Measurements from ENCODE around the gene OTOF.

Gene OTOF

DNA sequence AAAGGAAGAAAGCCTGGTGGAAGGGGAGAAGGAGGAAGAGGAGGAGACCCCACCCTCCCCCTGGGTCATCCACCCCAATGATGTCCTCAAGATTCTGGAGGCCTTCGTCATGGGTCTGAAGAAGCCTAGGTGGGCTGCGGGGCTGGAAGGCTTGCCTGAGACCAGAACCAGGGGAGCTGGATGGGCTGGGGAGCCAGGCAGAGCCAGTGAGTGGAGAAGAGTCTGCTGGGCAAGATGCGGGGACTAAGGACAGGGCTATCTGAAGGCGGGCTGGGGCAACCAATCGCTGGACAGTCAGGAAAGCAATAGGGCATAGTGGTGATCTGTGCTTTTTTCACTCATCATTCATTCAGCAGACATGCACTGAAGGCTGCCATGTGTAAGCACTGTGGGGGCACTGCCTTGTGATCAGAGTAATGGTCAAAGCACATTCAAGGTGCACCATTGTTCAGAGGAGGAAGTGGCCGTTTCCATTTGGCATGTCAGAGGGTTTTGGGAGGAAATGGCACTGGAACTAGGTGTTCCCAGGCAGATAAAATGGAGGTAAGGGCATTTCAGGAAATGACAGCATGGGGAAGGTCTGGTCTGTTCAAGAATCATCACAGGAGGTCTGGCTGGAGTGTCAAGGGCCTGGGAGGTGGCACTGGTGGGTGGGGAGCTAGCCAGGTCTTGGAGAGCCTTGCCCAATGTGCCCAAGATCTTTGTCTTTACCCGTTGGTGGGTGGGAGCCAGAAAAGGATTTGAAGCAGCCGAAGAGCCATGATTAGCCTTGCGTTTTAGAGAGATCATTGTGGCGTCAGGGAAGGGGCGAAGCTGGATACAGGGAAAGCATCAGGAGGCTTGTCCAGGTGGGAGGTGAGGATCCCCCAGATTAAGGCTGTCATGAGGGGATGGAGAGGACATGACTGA is 24.2 kb downstream of the OTOF start:
- DNase-seq (ENCODE audit: low read depth in 2 of 2): no peak

DNA sequence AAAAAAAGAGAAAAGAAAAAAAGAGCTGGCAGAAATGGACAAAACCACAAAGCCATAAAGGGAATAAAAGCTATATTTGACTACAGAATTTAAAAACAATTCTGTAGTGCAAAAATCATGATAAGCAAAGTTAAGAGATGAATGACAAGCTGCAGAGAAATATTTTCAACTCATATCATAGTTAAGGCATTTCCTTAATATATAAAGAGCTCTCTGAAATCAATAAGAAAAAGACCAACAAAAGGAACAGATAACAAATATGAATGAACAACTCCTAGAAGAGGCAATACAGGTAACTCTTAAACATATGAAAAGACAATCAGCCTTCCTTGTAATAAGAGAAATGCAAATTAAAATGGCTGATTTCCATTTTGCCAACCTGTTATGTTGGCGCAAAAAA is 26.2 kb downstream of the OTOF start:
- DNase-seq (ENCODE audit: low read depth in 2 of 2): no peak

DNA sequence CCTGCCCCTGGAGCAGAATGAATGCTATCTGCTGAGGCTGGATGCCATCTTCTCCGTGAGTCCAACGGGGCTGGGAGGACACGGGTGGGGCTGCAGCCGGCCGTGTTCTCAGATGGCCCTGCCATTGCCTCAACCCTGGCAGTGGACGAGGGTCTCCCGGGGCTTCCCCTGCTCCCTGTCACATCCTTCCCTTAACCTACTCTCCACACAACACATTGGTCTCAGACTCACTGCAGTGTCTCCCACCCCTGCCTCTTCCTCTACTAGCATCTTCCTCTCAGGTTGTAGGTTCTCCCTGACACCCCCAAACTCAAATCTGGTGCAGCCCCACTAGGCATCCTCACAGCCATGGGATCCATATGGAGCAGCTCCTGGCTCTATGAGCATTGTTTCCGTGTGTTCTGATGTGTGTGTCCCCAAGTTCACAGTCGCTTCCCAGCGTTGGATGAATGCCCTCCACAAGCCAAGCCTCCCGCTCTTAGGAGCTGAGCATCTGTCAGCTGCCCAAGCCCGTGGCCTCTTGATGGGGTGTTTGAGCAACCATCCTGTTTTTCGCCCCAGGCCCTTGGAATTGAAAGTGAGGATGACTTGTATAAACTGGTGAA is 27.8 kb downstream of the OTOF start:
- no peak for DNase-seq (ENCODE audit: low read depth in 2 of 2)

DNA sequence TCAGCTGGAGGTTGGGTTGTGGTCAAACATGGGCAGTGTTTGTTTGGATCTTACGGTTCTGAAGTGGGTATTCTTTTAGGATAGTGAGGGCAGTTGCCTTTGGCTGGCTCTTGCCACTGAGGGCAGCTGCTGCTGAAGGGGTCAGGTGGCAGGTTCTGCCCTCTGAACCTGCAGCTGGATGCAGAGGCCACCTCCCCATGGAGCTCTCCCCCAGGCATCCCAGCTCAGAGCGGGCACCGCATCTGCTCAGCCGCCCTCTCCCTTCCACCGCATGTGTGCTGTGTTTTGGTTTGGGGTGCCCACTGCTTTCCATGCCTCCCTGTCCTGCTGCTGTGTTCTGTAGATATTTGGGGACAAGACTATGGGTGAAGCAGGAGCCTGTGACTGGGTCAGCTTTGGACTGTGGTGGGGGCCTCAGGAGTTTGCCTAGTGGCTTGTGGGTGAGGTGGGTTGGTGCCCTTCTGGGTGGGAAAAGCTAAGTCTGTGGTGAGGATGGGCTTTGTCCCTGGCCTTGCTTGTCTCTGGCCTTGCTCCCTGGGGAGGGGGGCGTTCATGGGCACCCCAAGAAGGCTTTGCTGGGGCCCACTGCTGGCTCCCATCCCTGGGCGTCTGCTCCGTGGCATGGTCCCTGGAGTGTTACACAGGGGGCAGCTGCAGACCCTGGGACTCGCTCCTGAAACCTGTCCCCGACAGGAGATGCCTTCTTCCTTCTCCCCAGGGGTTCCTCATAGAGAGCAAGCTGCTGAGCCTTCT is 28.5 kb downstream of the OTOF start:
- DNase-seq (ENCODE audit: low read depth in 2 of 2): no peak

DNA sequence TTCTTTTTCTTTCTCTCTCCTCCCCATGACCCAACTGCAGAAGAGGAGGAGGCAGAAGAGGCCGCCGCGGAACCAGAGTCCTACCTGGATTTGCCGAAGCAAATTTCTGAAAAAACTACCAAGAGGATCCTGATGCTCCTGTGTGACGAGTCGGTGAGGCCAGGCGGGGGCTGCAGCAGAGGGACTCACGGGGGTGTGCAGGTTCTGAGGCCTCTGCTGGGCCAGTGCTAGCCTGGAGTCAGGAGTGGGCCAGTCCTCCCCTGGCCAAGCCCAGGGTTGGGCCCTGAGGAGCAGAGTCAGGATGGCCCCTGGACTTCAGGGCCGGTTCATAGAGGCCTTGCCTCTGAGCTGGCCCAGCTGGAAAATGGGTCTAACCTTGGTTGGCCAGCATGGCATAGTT is 29.3 kb downstream of the OTOF start:
- DNase-seq (ENCODE audit: low read depth in 2 of 2): no peak

DNA sequence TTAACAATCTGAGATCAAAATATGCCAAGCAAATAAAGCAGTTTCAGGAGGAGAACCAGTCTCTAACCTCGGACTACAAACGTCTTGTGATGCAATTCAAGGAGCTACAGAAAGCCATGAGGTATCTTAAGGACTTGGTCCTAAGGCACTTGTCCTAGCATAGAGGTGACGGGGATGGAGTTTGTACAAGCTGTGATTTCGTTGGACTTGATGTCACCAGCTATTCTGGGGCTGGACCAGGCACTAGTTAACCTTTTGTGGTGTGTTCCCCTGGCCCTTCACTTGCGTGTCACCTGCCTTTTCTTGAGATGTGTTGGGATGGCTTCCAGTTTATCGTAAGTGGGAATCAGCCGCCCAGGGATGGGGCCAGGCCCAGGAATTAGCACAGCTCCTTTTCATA is 33.7 kb downstream of the OTOF start:
- no peak for DNase-seq (ENCODE audit: low read depth in 2 of 2)

DNA sequence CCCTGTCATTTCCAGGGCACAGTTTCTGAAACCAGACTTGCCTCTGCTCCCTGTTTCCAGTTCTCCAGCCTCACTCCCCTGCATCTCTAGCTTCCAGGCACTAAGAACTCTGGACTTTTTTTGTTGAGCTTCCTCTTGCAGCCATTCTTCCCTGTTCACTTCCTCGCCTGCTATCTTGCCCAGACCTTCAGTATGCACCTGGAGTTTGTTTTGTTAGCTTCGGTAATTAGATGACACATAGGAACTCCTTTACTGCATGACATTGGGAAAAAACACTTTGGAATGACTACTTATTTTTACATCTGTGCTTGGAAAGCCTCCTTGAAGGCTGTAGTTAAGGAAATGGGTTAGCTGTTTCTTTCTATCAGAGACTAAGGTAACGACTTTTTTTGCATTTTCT is 35.2 kb downstream of the OTOF start:
- no peak for DNase-seq (ENCODE audit: low read depth in 2 of 2)

DNA sequence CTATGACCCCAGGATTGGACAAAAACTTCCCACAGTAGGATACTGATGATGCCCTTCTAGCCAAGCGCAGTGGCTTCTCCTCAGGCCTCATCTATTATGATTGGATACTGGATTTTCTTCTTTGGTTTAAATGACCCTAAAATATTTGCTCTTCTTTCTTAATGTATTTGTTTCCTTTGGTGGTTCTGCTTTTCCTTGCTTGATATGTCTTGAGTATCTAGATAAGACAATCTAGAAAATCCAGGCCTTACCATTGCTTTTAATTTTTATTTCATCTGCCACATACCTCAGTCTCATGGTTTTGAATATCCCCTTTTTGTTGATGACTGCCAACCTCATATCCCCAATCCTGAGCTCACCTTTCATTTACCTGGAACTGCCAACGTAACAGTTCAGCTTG is 35.6 kb downstream of the OTOF start:
- DNase-seq (ENCODE audit: low read depth in 2 of 2): no peak

DNA sequence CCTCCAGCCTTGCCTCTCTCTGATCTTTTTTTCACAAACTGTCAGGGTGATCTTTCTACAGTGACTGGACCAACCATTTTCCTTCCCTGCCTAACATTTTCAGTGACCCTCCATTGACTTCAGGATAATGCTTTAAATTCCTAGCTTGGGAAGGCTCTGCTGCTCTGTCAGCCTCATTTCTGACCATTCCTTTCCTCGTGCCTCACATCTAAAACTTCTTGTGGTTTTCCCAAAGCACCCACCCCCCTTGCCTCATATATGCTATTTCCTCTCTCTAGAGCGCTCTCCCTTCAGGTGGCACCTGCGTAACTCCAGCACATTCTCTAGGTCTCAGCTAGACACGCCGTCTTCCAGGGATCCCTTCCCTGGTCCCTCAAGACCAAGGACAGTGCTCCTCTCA is 39.0 kb downstream of the OTOF start:
- DNase-seq (ENCODE audit: low read depth in 2 of 2): no peak

DNA sequence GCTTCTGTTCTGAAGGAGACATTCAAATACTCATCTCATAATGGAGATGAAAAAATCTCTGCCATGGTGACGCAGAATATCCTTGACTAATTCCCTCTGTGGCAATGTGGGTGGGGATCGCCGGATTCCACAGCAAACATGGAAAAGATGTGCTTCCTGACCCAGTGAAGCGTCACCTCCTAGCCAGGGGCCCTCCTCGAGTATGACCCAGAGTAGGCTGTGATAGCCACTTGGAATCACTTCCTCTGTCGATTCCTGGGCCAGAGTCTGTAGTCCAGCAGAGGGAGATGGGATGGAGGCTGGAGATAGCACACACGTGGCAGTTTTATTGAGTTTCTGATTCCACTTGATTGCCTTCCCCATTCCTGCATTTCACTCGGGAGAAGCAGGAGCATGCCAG is 39.4 kb downstream of the OTOF start:
- DNase-seq (ENCODE audit: low read depth in 2 of 2): peak in 1 of 2 experiments; percentile 9

DNA sequence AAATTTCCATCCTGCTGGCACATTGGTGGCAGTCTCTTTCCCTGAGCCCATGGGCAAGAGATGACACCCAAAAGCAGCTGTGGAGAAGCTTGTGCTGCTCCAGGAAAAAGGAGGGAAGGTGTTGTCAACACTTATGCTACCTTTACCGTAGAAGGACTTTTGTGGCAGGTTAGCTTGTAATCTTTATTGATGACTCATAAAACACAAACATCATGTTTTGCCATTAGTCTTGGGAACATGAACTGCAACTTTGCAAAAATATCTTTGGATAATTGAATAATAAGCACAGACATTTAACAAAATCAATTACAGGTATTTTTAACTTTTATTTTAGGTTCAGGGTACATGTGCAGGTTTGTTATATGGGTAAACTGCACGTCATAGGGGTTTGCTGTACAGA is 42.8 kb downstream of the OTOF start:
- no peak for DNase-seq (ENCODE audit: low read depth in 2 of 2)

DNA sequence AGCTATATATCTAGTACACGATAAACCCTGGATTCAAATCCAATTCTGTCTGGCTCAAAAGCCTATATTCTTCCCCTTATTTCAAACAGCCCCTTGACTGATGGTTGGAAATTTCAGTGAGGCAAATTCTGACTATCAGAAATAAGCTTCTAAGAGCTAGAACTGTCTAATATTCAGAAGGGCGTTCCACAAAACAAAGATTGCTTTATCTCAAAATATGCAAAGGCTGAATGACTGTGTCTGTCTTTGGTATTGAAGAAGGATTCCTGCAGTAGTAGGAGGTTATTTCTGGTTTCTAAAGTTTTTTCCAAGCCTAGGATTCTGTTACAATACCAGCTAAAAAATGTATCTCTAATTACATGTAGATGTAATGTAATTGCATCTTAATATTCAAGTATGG is 45.1 kb downstream of the OTOF start:
- DNase-seq (ENCODE audit: low read depth in 2 of 2): no peak

DNA sequence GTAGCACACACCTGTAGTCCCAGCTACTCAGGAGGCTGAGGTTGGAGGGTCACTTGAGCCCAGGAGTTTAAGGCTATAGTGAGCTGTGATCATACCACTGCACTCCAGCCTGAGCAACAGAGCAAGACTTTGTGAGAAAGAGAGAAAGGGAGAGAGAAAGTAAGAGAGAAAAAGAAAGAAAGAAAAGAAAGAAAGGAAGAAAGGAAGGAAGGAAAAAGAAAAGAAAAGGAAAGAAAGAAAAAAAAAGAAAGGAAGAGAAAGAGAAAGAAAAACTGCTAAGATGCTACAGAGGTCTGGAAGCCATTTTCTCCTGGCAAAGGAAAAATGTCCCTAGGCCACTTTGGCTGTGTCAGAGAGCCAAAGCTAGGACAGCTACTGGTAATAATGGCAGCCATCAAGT is 45.6 kb downstream of the OTOF start:
- no peak for DNase-seq (ENCODE audit: low read depth in 2 of 2)

DNA sequence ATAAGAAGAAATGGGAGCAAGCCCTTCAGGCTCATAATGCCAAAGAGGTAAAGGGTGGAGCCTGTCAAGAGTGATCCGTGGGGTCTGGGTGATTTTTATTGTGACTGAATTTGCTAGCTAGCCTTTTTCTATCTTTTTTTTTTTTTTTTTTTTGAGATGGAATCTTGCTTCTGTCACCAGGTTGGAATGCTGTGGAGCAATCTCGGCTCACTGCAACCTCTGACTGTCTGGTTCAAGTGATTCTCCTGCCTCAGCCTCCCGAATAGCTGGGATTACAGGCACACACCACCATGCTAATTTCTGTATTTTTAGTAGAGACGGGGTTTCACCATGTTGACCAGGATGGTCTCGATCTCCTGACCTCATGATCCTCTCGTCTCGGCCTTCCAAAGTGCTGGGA is 47.1 kb downstream of the OTOF start:
- no peak for DNase-seq (ENCODE audit: low read depth in 2 of 2)

DNA sequence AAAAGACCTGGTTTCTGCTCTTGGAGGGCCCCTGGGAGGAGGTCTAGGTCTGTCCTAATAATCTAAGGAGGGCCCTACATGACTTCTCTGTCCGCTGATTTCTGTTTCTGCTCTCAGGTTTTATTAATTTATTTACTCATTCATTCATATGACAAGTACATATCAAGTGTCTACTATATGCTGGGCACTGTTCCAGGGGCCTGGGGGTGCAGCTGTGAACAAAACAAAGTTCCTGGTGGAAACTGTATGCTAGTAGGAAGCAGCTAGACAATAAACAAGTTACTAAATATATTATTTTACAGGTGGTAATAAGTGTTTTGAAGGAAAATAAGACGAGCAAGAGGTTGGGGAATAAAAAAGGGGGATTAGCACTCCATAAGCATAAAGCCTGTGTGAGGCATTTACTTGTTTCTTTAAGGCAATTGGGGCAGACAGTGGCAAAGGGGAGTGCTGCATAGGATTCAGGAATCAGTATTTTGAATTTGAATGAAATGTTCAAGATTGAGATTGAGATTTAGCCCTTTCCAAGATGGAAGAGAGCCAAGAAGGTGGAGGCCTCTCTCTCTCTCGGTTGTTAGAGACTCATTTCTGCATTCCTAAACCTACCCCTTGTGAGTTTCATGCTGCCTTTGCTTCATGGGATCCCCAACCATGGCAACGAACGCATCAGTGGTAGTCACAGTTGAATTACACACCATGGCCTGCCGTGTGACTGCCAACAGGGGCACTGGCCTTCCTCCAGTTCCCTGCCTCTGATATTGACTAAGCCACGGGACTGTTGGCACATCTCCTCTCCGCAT is 47.9 kb downstream of the OTOF start:
- DNase-seq (ENCODE audit: low read depth in 2 of 2): no peak

DNA sequence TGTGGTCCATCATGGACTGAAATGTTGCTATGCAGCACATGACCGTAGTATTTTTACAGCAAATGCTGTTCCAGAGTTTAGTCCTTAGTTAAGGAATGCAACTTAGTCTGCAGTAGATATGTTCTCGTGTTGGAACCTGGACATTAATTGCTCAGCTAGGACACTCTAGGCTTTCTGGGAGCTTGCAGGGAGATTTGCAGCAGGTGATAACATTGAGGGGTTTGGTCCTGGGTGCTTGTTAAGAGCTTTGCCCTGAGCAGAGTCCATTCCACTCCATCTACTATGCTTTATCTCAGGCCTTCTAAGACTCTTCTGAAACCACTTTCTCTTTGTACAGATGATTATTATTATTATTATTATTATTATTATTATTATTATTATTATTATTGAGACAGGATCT is 49.1 kb downstream of the OTOF start:
- DNase-seq (ENCODE audit: low read depth in 2 of 2): no peak

DNA sequence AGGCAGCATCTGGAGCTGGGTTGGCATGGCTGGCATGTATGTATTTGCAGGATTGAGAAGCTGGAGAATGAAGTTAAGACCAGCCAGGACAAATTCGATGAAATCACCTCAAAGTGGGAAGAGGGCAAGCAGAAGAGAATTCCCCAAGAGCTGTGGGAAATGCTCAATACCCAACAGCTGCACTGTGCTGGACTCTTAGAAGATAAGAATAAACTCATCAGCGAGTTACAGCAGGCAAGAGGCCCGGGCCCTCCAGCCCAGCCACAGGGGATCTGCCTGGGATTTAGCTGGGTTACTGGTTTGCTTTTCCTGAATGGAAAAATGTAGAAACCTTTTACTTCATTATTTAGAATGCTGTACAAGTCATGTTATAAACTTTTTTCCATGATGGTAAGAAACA is 53.7 kb downstream of the OTOF start:
- no peak for DNase-seq (ENCODE audit: low read depth in 2 of 2)

DNA sequence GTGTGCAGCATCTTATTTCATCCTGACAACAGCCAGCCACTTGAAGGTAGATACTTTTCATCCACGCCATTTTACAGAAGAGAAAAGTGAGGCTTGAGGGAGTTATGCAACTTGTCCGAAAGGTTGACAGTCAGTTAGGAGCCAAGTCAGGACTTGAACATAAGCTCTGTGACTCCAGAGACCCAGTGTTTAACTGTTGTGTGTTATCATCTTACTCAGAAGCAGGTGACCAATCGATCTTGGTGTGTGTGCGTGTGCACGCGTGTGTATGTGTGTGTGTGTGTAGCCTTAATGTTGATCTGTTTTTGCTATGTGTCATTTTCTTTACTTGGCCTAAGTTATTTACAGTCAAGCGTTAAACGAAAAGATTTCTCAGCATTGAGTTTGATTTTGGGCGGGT is 54.2 kb downstream of the OTOF start:
- DNase-seq (ENCODE audit: low read depth in 2 of 2): no peak

DNA sequence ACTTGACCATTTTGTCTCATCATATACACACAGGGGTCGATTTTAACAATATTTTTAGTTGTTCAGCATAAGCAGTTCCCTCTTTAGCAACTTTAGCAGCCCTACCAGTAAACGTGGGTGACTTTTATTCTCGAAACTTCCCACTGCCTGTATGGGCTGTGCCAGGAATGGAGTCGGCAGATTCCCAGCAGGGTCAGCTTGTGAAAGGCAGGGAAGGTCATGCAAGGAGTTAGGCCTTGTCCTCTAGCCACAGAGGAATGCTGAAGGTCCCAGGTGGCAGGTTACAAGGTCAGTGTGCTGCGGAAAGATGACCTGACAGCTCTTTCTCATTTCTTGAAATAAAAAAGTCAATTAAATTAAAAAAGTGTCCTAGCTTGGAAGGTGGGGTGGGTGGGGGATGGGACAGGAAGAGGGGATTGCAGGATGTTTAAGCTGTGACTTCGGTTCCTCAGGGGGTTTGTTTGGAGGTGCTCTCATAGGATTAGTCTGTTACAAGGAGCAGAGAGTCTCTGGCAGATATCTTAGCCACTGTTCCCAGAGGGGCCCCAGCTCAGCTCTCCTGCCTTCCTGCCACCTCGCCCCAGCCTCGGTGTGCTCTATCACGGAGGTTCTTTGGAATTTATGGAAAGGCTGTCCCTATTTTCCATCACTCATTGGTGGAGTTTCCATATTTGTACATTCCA is 54.8 kb downstream of the OTOF start:
- no peak for DNase-seq (ENCODE audit: low read depth in 2 of 2)

DNA sequence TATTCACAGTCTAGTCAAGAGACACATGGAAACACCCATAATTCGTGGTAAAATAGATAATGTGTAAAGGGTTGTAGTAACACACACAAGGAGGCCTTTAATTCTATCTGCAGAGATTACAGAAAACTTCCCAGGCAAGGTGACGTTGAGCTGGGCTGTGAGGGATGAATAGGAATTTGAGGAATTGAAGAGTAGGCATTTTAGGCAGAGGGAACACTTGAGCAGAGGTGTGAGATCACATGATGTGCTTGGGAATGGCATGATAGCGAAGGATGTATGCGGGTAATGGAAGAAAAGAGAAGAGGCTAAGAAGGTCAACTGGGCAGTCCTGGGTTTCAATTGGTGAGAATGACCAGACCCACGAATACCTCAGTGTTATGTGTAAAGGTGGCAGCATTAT is 56.0 kb downstream of the OTOF start:
- DNase-seq (ENCODE audit: low read depth in 2 of 2): no peak

DNA sequence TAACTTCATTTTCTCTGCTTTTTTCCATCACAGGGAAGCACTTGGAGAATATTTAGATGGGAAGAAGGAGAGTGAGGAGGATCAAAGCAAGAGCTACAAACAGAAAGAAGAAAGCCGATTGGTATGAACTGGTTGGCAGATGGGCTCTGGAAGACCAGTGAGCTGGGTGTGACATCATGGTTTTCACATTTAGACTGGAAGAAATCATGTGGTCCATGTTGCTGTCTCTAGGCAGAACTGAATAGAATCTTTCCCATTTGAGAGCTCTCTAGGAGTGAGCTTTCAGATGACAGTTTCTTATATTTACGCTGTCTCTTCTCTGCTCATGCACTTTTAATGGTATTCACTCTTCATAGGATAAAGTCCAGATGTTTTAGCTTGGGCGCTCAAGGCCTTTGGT is 63.6 kb downstream of the OTOF start:
- DNase-seq (ENCODE audit: low read depth in 2 of 2): no peak

Data from fibroblast of skin of left quadriceps (primary cell).